Panc1 (cell line): ENCODE results near the gene ARHGAP33.

Experiments used
- CTCF ChIP-seq: fragments of 450-650 bp; IDR thresholded peaks from 2 replicates; pipeline ENCODE4 v1.5.1; 2017; ENCODE audit warnings: mild to moderate bottlenecking
- SIN3A ChIP-seq: IDR thresholded peaks from 2 replicates; pipeline ENCODE4 v1.6.1; 2012; ENCODE audit warnings: low read depth, mild to moderate bottlenecking, low read length, moderate library complexity, borderline replicate concordance; ENCODE audit not compliant: insufficient read depth

- no peak for TF ChIP-seq SIN3A
- no peak for TF ChIP-seq CTCF
Observed at GRCh38 chr19:35746087-35746462, 29.3 kb upstream of the ARHGAP33 start.
